B cell (primary cell): ENCODE data around the gene EVA1A. TPM values are rescaled to one million over a fixed set of nuclear protein-coding genes. Genes with fewer than 3 reads are reported as not detected.

Source experiments
- ATAC-seq: fragments of 200-7000 bp; cut with Tn5 transposase; one replicate; pipeline ENCODE4 v1.10.0; 2021; ENCODE audit warnings: low read depth, mild to moderate bottlenecking, moderate number of reproducible peaks, moderate library complexity
- CTCF ChIA-PET: fragments of 350-600 bp; sonication (Branson Sonifier 250); formaldehyde crosslinking; loops from one replicate; lab custom pipeline; 2021; ENCODE audit warnings: antibody characterized with exemption, inconsistent platforms; lab: Charles Lee
- POLR2A ChIA-PET: fragments of 350-600 bp; sonication (Branson Sonifier 250); formaldehyde crosslinking; loops from one replicate; lab custom pipeline; 2021; ENCODE audit warnings: antibody characterized with exemption; lab: Charles Lee
- DNase-seq: peaks from one replicate; pipeline ENCODE4 v3.0.0; 2013
- H2AFZ ChIP-seq: 2 replicates; pipeline ENCODE4 v1.6.1; 2012; ENCODE audit warnings: mild to moderate bottlenecking, low read depth, low read length; ENCODE audit not compliant: insufficient read depth, poor library complexity, severe bottlenecking
- H3K27ac ChIP-seq, 2 donors: 1 replicate in 1 of 2; 2 replicates in 1 of 2; pipeline ENCODE4 v1.5.1; 2012 to 2013; ENCODE audit warnings: low read length in 2 of 2, mild to moderate bottlenecking in 2 of 2, moderate library complexity in 1 of 2
- H3K27me3 ChIP-seq, 4 experiments: fragments of 200-600 bp in 1 of 4; sonication (generic) in 1 of 4; replicated peaks in 1 of 4; 1 replicate in 2 of 4; 2 replicates in 2 of 4; pipeline versions ENCODE4 v1.6.1 to v1.7.0; 2013 to 2016; ENCODE audit warnings: low read length in 3 of 4, mild to moderate bottlenecking in 2 of 4, mixed read lengths in 1 of 4, moderate library complexity in 1 of 4; ENCODE audit not compliant: insufficient read depth in 4 of 4, control insufficient read depth in 3 of 4; ENCODE audit errors: control extremely low read depth in 1 of 4
- H3K36me3 ChIP-seq, 2 experiments: replicated peaks in 1 of 2; 1 replicate in 1 of 2; 2 replicates in 1 of 2; pipeline versions ENCODE4 v1.6.1 to v1.7.1; 2013; ENCODE audit warnings: low read length in 1 of 2; ENCODE audit not compliant: insufficient read depth in 2 of 2, control insufficient read depth in 1 of 2; ENCODE audit errors: control extremely low read depth in 1 of 2, extremely low read depth in 1 of 2
- H3K4me1 ChIP-seq, 2 donors: fragments of 200-600 bp in 1 of 2; sonication (generic) in 1 of 2; 1 replicate in 1 of 2; 2 replicates in 1 of 2; pipeline versions ENCODE4 v1.5.1 to v1.6.1; 2013 to 2017; ENCODE audit warnings: low read length in 2 of 2; ENCODE audit not compliant: control insufficient read depth in 2 of 2, insufficient read depth in 2 of 2
- H3K4me2 ChIP-seq: replicated peaks from 2 replicates; pipeline ENCODE3; 2012; ENCODE audit warnings: mild to moderate bottlenecking, low read depth, low read length; ENCODE audit not compliant: poor library complexity, severe bottlenecking
- H3K4me3 ChIP-seq, 5 experiments: fragments of 200-600 bp in 1 of 5; sonication (generic) in 1 of 5; 1 replicate in 3 of 5; 2 replicates in 2 of 5; pipeline versions ENCODE4 v1.5.1 to v1.7.0; 2011 to 2016; ENCODE audit warnings: low read length in 4 of 5, mild to moderate bottlenecking in 4 of 5, low read depth in 2 of 5, control low read depth in 1 of 5, moderate library complexity in 1 of 5; ENCODE audit not compliant: insufficient read depth in 1 of 5; ENCODE audit errors: control extremely low read depth in 1 of 5, extremely low read depth in 1 of 5
- H3K79me2 ChIP-seq: fragments of 200-600 bp; sonication (generic); one replicate; pipeline ENCODE4 v1.6.0; 2016; ENCODE audit warnings: low read length; ENCODE audit not compliant: control insufficient read depth, insufficient read depth
- H3K9ac ChIP-seq: fragments of 200-600 bp; sonication (generic); 2 replicates; pipeline ENCODE4 v1.6.1; 2017; ENCODE audit warnings: mild to moderate bottlenecking, low read length, moderate library complexity
- H3K9me3 ChIP-seq, 3 donors: one replicate each; pipeline versions ENCODE4 v1.6.1 to v1.7.1; 2013; ENCODE audit warnings: low read length in 2 of 3; ENCODE audit not compliant: control insufficient read depth in 2 of 3, insufficient read depth in 1 of 3; ENCODE audit errors: control extremely low read depth in 1 of 3
- H4K20me1 ChIP-seq: 2 replicates; pipeline ENCODE4 v1.6.0; 2012; ENCODE audit warnings: mild to moderate bottlenecking, low read length; ENCODE audit not compliant: insufficient read depth, control insufficient read depth, poor library complexity, severe bottlenecking
- H3K27ac Mint-ChIP-seq: one replicate; pipeline ENCODE4 v1.8.0; 2021; ENCODE audit warnings: mixed read lengths
- H3K27me3 Mint-ChIP-seq: one replicate; pipeline ENCODE4 v1.8.0; 2021; ENCODE audit warnings: mixed read lengths
- H3K4me1 Mint-ChIP-seq: one replicate; pipeline ENCODE4 v1.8.0; 2021; ENCODE audit warnings: mixed read lengths
- H3K4me3 Mint-ChIP-seq: one replicate; pipeline ENCODE4 v1.8.0; 2021; ENCODE audit warnings: mixed read lengths
- H3K9me3 Mint-ChIP-seq: one replicate; pipeline ENCODE4 v1.8.0; 2022; ENCODE audit warnings: mixed read lengths; ENCODE audit not compliant: insufficient read depth
- EZH2 ChIP-seq: IDR thresholded peaks from 2 replicates; pipeline ENCODE4 v1.6.1; 2012; ENCODE audit warnings: borderline replicate concordance, low read depth, mild to moderate bottlenecking, moderate library complexity, low read length; ENCODE audit not compliant: insufficient read depth, poor library complexity, severe bottlenecking
- WGBS: methylation state at CpG from one replicate; pipeline ENCODE4 v1.1.5; 2013; ENCODE audit warnings: missing lambda C conversion rate; ENCODE audit not compliant: insufficient coverage; 5-methylcytosine and 5-hydroxymethylcytosine counted together
- intact Hi-C: fragments of 100-400 bp; cut with micrococcal nuclease; formaldehyde crosslinking; loops from one replicate; pipeline ENCODE4 v1.10.0; 2022
- polyA plus RNA-seq: library from polyadenylated mRNA; depleted of rRNA; stranded (reverse); fragments of >200 nt; gene quantifications from 2 replicates; pipeline ENCODE4 v1.2.3, GENCODE V29; 2012
- total RNA-seq, 2 donors: library from RNA; stranded (reverse); fragments of 120-200 nt in 1 of 2; gene quantifications; 1 replicate in 1 of 2; 2 replicates in 1 of 2; pipeline versions ENCODE4 v1.2.3 to v1.2.4, GENCODE V29; 2013 to 2022
- TF ChIP-seq, protein P1 (sequence below): fragments of 200-600 bp; IDR thresholded peaks from one replicate; pipeline ENCODE4 v1.8.0; 2022; ENCODE audit warnings: antibody characterized with exemption, mild to moderate bottlenecking

The EVA1A gene
- total and polyA plus RNA-seq, 2 donors (not counting 1 experiment from before 2014, with no cell fraction given): not detected

GRCh38 chr2:75589391-75590105 is 28.8 kb upstream of the EVA1A start:
- H3K9me3 Mint-ChIP-seq: no peaks in the 10 kb centered on the region
- CTCF ChIA-PET: interaction anchor here (0.7 to 2.9 kb wide), 2 partner anchors 19 to 566 kb away, joined by 4 to 10 read pairs; no protein-coding TSS in a partner anchor
- WGBS: 91% methylated on average over 1 of the region's 4 CpGs
- H3K27ac ChIP-seq: no peak overlapping the region
- H4K20me1 ChIP-seq: no peaks in the 10 kb centered on the region
- no peaks in the 10 kb centered on the region for H3K36me3 ChIP-seq
- ATAC-seq (no peak), DNase-seq (no peak)
- no peaks in the 10 kb centered on the region for H3K4me1 Mint-ChIP-seq
- POLR2A ChIA-PET: no interaction called here
- H3K4me3 Mint-ChIP-seq: no peak overlapping the region
- no peak overlapping the region for H3K4me3 ChIP-seq
- no peaks in the 10 kb centered on the region for H3K4me1 ChIP-seq
- H3K4me2 ChIP-seq: no peak overlapping the region
- H3K27me3 Mint-ChIP-seq: peaks cover 18% of the 10 kb centered on the region
- no peak overlapping the region for H2AFZ ChIP-seq
- H3K79me2 ChIP-seq: no peaks in the 10 kb centered on the region
- H3K27ac Mint-ChIP-seq: no peak overlapping the region
- no peaks in the 10 kb centered on the region for H3K9me3 ChIP-seq
- intact Hi-C loops: no loop called here
- peaks cover 0 to 3% (median 0%) of the 10 kb centered on the region in 4 experiments for H3K27me3 ChIP-seq
- TF ChIP-seq EZH2: no peak
- TF ChIP-seq, protein P1, sequence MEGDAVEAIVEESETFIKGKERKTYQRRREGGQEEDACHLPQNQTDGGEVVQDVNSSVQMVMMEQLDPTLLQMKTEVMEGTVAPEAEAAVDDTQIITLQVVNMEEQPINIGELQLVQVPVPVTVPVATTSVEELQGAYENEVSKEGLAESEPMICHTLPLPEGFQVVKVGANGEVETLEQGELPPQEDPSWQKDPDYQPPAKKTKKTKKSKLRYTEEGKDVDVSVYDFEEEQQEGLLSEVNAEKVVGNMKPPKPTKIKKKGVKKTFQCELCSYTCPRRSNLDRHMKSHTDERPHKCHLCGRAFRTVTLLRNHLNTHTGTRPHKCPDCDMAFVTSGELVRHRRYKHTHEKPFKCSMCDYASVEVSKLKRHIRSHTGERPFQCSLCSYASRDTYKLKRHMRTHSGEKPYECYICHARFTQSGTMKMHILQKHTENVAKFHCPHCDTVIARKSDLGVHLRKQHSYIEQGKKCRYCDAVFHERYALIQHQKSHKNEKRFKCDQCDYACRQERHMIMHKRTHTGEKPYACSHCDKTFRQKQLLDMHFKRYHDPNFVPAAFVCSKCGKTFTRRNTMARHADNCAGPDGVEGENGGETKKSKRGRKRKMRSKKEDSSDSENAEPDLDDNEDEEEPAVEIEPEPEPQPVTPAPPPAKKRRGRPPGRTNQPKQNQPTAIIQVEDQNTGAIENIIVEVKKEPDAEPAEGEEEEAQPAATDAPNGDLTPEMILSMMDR: no peak
- no peak overlapping the region for H3K9ac ChIP-seq

DNA sequence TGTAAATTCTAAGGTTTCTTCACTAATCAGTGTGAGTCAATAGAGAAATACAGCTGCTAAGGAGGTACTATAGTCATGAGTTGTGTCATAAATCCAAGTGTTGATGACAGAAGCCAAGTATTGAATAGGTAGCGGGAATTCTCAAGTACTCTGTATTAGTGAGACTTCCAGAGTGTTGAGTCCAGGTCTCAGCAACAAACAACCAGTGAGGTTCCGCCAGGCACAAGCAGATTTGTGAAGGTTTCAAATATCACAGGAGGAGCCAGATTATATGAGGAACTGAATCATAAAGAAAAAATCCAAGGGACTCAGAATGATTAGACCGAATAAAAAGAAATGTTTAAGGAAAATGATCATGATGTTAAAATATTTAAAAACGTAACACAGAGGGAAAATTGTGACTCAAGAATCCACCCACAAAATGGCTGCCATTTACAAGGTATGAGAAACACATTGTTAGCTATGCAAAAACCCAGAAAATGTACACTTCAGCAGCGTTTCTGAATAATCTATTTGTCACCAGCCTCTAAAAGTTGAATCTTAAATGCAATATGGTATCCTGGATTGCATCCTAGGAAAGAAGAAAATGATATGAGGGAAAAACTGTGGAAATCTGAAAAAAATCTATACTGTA is 27.3 kb upstream of the EVA1A start:
- TF ChIP-seq EZH2: no peak
- TF ChIP-seq, protein P1: no peak
- no peak for ATAC-seq
- ChIA-PET POLR2A (no interaction called here), CTCF (no interaction called here)
- H3K4me1 ChIP-seq: no peaks in the 10 kb centered on the region
- no peaks in the 10 kb centered on the region for H3K9me3 ChIP-seq
- no peak overlapping the region for H2AFZ ChIP-seq
- no peak overlapping the region for H3K9ac ChIP-seq
- Mint-ChIP-seq H3K27ac (no peak overlapping the region), H3K27me3 (peaks cover 22% of the 10 kb centered on the region), H3K4me3 (no peak overlapping the region), H3K9me3 (no peaks in the 10 kb centered on the region), H3K4me1 (no peaks in the 10 kb centered on the region)
- H3K27ac ChIP-seq: no peak overlapping the region
- no peaks in the 10 kb centered on the region for H3K36me3 ChIP-seq
- peaks cover 0 to 3% (median 1%) of the 10 kb centered on the region in 4 experiments for H3K27me3 ChIP-seq
- no peak for DNase-seq
- WGBS: 100% methylated on average over 2 of the region's 5 CpGs
- intact Hi-C loops: no loop called here
- no peak overlapping the region for H3K4me3 ChIP-seq
- H4K20me1 ChIP-seq: no peaks in the 10 kb centered on the region
- H3K79me2 ChIP-seq: no peaks in the 10 kb centered on the region
- no peak overlapping the region for H3K4me2 ChIP-seq
